Activated gamma-delta T cell (primary cell): ENCODE data around the gene ITSN1.
"Not testable (repeated sequence)": the region's sequence is repeated elsewhere in the genome, so short reads cannot be mapped to it uniquely, and the experiment has no call there.

Experiments used
- DNase-seq: peaks from one replicate; lab custom pipeline; 2025; lab: John Stamatoyannopoulos, UW

ITSN1 gene

DNA sequence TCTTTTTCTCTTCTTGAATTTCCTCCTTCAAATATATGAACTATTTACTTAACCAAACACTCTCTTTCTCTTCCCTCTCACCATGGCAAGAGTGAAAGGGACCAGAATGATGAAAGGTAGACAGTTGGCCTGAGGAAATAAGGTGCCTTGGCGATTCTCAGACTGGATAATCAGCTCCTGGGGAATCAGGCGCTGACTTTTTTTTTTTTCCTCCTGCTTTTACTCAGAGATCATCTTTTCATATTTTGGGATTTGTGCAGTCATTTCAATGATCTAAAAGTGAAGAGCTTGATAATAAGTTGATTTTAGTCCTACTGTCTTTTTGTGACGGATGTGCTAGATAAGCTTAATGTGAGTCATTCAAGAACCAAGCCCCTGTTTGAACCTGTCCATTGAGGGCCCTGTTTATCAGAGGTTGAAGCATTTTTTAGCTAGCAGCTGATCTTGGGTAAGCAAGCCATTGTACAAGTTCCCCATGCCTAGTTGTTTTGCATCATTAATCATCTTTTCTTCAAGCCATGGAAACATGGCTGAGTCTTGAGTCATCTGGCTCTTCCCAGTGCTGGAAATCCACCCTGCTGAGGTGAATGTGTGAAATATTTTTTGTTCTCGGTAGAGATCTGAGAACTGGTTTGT is 40.8 kb downstream of the ITSN1 start:
- DNase-seq = no peak

DNA sequence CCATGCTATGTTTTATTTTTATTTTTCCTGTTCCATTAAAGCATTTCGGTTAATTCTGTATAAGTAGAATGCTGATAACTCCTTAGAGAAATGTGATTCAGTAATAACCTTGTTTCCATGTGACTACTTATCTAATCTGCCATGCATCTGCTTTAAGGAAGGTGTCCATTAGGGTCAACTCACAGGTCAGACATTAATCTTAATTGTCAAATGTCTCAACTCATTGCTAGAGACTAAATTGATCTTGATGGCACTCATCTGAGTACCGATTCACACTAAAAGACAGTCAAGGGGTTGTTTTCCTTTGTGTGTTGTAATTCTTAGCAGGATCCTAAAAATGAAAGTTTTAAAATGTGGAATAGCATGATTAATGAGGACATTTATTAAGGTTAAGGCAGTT is 41.8 kb downstream of the ITSN1 start:
- no peak for DNase-seq

DNA sequence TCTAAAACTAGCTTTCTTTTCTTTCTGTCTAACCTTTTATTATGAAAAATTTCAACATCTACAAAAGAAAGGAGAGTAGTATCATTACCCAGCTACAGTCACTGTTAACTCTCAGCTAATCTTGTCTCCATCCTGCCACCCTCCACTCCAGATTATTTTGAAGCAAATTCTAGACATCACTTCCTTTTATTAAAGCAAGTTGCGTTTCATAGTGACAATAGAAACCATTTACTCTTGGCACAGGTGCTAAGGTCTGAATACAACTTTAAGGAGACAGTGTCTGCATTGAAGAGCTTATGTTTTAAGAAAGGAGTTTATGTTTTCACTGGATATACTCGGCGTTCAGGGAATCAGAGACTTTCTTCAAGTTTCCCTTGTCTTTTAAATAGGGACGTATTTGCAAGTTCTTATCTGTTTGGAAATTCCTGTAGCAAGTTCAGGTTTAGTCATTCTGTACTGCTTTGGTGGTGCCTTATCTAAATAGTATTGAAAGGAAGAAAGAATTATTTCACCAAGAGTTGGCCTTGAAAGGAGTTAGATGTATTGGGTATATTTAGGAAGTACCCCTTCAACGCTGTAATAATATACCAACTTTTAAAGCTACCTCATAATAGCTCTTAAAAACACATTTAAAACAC is 42.7 kb downstream of the ITSN1 start:
- DNase-seq = no peak

DNA sequence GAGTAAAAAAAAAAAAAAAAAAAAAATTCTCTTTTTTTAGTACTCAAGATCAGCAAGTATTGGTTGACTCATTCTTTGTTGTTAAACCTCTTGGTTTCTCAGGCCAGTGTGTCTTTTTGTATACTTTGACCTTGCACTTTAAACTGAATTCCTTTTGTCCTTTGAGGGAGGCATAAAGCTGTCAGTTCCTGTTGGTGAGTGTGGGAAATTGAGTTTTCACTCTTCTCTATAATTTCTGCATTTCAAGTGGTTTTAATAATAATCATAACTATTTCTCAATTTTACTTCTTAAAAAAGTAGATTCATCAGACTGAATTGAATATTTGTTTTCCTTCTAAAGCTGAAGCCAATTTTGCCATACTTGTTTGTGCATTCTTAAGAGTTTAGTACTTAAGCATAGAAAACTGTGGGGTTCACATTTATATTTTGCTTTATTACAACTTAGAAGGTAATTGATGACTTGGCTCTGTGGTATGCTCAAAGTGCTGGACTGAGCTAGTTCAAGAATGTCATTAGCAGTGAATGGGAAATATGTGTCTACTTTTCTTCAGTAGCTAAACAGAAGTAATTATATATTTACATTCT is 43.4 kb downstream of the ITSN1 start:
- no peak for DNase-seq

DNA sequence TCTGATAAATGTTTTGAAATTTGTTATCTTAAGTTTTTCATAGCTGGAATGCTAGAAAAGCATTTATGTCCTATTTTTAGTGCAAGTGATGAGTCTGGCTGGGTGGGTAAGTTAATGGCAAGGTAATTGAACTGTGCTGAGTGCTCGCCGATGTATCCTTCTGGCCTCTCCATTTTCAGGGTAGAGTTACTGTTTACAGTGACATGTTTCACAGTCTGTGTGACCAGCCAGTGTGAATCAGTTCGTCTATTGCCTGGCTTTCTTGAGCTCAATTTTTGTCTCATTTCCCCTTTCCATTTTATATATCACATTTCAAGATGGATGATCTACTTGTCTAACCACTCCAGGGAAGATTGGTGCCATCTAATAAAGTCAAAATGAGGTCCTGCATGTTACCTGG is 44.1 kb downstream of the ITSN1 start:
- DNase-seq = no peak

DNA sequence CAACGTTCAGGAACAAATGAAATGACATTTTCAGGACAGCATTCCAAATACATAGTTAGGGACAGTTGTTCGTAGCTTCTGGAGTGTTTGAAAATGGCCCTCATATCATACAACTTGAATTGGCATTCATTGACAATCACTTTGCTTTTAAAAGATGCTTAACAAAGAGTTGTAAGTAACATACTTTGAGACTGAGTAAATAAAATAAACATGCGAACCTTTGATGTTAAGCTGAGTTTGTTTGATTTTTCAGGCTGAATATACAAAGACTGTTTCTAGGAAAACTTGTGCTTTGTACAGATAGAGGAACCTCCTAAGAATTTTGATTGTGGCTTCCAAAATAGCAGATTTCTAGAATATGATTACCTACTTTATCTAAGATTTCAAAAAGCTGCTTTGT is 45.3 kb downstream of the ITSN1 start:
- DNase-seq = no peak

DNA sequence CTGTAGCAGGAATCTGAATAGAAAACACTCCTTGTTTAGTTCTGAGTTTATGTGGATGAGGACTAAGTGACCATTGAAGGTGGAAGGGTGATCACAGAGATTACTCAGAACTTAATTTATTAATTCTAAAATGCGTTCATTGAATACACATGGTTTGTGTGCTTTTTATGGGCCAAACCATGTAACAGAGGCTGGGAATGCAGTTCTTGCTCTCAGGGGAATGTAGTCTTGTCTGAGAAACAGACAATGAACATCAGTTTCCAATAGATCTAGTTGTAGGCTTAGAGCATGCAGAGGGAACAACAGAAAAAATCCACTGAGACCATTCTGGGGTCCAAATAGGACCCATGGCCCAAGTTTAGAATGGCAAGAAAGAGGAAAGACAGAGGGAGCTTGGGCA is 46.1 kb downstream of the ITSN1 start:
- no peak for DNase-seq

DNA sequence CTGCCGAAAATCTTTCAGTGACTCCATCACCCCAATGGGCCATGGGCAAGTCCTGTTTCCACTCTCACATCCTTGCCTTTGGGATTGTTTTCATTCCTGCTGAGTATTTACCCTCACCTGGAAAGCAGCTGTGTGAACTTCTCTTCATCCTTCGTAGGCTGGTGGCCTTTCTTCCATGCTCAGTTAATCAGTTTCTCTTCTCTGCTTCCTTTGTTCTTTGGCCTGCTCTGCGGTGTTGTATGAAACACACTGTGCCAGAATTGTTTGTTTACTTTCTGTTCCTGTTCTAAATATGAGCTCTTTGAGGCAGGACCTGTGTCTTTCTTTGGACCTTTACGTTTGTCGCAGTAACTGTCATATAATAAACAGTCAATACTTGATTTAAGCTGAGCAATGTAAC is 48.6 kb downstream of the ITSN1 start:
- DNase-seq = no peak

DNA sequence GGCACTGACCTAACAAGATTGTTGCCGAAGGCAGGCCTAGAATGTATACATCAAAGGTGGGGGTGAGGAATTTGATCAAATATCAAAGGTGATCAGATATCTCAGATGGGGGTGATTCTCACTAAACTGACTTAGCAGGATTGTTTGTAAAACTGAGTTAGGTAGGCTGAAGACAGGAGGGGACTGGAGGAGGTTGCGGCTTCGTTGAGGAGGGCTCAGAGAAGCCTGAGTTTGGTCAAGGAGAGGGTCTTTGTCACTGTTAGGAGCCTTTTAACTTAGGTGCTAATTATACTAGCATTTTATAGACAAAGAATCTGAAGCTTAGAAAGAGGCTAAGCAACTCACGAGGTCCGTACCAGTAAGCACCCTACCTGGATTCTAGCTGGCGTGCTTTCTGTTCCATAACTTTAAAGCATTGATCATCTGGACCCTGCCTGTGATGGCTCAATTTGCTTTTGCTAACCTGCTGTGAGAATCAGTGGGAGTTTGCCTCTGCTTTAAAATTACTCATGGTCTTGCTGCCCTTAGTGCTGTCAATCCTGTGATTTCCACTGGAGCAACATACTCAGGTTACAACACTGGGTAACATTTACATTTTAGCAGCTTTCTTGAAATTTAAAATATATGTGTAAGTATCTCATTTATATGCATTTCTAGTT is 49.8 kb downstream of the ITSN1 start:
- DNase-seq = no peak

DNA sequence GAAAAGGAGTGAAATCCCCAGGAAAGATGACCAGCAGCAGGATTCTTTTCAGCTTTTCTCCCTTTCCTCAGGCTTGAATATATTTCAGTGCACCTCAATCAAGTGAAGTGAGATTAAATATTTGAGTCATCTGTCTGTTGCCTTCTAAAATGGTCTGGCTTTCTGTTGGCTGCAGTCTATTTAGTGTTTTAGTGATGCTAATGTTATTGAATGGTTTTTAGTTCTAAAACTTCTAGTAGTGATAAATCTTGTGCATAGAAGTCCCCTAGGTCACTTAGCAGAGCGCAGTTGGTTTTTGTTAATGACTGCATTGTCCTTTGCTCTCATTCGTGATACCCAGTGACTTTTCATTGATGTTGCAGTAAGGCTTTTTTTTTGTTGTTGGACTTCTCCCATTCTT is 53.5 kb downstream of the ITSN1 start:
- DNase-seq = no peak

DNA sequence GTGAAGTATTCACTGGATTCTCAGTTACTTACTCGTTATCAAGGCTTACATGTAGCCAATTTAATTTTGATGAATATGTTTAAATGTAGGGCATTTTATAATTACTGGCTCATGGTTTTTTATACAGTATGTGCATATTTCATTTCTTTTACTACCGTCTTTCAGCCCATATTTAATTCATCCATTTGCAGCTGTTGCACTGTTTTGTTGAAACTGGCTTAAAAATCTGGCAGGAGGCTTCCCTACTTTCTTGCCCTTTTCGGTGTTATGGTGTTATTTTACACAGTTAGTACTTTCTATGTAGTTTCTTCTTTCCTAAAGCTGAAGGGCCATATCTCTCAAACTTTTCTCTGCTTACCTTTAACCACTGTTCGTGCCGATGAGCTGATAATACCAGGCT is 54.2 kb downstream of the ITSN1 start:
- no peak for DNase-seq

DNA sequence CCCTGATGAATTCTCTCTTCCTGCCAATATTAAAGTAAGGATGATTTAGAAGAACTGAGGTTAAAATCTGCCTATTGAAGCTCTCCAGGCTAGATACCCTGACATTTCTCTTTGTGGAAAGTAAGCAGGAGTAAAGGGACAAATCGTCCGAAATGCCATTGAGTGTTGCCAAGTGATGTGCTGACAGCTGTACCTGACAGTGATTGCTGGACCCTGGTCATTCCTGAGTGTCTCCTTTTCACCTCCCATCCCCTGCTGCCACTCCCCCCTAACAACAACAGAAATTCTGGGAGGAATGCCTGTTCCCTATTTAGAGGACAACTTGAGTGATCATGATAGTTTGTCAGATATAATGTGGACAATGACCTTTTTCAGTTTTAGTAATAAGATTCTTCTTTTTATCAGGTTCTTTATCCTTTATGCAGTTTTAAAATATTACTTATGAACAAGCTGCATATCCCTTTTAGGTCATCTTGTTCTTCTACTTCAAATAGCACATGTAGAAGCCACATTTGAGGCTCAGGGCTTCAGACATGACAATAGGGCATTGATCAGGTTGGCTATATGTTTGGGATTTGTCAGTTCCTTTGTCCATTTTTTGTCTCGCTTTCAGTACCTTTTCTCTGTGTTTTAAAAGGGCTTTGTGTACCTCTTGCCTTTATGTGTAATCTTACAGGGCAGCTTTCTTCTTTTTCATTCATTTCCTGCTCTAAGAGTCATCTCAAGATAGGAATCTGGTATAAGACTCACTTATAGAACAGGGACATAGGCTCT is 56.0 kb downstream of the ITSN1 start:
- DNase-seq = no peak

DNA sequence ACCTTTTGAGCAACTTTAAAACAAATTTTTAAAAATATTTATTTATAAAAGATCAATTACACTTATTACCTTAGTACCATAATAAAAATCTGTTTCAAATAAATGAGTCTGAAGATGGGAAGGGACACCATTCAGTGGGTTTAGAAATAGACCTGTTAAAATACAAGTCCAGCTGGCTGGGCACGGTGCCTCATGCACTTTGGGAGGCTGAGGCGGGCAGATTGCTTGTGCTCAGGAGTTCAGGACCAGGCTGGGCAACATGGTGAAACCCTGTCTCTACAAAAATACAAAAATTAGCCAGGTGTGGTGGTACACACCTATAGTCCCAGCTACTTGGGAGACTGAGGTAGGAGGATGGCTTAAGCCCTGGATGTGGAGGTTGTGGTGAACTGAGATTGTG is 57.0 kb downstream of the ITSN1 start:
- no peak for DNase-seq

DNA sequence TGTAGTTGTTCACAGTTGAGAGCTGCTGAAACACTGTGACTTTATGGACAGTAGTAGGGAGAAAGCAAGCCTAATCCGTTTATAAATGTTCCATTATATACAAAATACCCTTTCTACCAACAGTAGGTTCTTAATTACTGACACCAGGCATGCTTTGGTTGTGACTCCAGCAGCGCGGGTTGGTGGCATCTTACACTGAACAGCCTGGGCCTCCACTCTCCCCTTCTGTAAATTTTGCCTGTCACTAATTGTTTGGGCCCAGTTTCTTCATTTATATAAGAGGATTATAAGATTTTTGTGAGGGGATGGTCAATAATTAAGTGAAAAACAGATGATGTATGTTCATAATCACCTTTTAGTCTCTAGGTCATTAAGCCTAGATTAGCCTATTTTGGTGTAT is 58.2 kb downstream of the ITSN1 start:
- DNase-seq = no peak

DNA sequence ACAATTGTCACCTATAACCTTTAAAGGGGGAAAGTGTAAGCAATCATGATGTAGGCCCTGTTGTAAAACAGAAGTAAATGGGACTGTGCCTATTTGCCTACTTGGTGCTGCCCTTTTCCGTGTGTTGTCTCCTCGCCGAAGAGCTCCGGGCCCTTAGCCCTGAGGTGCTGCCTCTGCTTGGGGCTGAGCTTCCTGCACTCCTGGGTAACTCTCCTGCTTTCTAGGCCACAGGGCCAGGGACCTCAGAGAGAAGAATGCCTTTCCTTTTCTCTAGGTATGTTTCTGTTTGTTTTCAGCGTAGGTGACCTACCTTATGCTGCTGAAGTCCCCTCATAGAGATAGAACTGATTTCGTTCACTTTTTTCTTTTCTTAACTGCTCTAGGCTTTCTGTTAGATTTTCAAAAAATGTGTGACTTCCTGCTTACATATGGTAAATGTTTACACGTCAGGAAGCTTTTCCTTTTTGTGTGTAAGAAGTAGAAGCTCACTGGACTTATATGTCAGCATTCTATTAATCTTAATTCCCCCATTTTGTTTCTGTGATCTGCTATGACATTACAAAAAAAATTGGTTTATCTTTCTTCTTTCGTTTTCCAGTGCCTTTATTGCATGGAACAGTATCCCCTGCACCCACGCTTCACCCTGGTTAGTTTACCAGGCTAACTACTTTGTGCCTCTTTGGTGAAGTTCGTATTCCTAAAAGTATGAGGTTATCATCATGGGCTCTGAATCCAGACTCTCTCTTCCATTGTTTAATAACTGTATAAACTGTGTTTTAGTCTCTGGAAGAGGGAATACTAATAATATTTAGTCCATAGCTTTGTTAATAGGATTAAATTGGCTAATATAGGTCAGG is 61.7 kb downstream of the ITSN1 start:
- DNase-seq = no peak

DNA sequence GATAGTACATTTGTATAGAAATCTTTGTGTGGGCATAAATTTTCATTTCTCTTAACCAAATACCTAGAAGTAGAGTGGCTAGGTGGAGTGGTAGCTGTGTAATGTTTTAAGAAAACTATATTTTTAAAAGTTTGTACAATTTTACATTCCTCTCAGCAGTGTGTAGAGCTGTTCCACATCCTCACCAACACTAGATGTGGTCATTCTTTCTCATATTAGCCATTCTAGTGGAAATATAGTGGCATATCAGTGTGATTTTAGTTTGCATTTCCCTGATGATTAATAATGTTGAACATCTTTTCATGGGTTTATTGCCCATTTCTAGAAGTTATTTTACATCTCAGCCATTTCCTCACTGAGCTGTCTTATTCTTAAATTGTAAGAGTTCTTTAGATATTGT is 65.5 kb downstream of the ITSN1 start:
- DNase-seq = no peak

DNA sequence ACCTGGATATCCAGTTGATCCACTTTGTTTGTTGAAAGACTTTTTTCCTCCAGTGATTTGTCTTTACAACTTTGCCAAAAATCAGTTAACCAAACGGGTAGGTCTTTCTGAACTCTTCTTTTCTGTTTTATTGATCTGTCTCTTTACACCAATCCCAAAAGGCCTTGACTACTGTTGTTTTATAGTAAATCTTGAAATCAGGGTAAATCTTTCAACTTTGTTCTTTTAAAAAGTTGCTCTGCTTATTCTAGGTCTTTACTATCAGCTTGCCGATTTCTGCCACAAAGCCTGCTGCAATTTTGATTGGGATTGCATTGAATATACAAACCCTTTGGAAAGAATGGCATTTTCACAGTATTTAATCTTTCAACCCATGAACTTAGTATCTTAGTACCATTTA is 66.6 kb downstream of the ITSN1 start:
- no peak for DNase-seq

DNA sequence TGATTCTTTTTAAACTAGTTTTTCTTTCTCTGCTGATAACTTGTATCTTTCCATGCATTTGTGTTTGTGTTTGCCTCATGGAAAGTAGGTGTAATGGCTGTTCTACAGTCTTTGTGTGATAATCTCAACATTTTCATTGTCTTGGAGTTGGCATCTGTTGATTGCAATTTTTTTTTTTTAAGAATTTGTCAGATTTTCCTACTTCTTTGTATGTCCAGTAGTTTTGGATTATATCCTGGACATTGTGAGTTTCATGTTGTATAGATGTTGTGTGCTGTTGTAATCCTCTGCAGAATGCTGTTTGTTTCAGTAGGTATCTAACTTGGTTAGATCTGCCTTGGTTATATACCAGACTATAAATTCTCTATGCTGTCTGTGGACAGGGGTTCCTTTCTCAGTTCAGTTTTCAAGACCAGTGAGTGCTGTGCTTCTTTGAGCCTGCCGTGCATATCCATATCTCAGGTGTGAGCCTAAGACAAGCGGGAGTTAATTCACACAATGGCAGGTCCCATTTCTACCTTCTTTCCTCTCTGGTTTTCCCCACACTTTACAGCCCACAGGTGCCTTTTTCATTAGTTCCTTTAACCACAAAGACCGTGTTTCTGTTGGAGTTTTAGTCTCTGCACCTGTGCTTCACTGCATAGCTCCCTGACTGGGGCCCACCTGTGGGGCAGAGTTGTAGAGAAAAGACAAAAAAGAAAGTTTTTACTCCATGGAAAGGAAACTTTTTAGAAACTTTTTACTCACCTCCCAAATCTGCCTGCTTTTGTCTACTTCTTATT is 69.9 kb downstream of the ITSN1 start:
- no peak for DNase-seq

DNA sequence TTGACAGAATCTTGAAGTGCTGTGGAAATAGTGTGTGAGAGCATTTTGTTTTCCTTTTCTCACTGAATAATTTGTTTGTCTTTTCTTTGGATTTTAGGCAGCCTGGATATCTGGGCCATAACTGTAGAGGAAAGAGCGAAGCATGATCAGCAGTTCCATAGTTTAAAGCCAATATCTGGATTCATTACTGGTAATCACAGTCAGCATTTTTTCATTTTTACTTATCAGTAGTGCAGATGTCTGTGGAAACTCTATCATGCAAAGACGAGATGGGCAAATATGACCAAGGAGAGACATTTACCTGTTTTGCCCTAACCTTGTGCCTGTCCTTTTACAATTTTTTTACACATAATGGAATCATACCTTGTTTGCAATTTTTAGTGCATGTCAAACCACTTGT is 78.8 kb downstream of the ITSN1 start:
- no peak for DNase-seq

DNA sequence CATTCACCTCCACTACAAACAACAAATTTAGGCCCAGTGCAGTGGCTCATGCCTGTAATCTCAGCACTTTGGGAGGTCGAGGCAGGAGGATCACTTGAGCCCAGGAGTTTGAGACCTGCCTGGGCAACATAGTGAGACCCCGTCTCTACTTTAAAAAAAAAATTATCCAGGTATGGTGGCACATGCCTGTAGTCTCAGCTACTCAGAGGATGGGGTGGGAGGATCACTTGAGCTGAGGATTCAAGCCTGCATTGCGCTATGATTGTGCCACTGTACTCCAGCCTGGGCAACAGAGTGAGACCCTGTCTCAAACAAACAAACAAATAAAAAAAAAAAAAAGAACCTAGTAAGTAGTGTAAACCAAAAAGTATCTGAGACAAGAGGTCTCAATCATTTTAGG is 86.8 kb downstream of the ITSN1 start:
- DNase-seq = not testable (repeated sequence)

DNA sequence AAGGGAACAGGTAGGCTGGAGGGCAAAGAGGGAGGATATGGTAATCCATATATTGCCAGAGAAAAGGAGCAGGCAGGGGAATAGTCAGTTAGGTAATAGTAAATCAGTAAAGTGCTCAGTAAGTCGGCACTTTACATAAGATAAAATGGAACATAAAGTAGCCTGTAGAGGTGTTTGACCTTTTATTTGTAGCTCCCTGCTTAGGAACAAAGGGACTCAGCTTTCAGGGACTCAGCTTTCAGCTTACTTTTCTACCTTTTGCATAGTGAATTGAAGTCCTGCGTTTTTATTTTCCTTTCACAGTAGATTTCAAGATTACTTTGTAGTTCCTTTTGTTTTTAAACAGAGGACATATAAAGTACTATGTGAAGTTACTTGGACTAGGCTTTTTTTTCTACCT is 87.3 kb downstream of the ITSN1 start:
- DNase-seq = no peak
